Endometrial microvascular endothelial cells (primary cell): ENCODE data around the gene MCMBP. TPM values are rescaled to one million over a fixed set of nuclear protein-coding genes. Genes with fewer than 3 reads are reported as not detected.
"Not testable (repeated sequence)": the region's sequence is repeated elsewhere in the genome, so short reads cannot be mapped to it uniquely, and the experiment has no call there.

ENCODE experiments used
- in situ Hi-C: cut with HindIII; loops from 2 replicates; pipeline ENCODE4 v1.10.0; 2017; ENCODE audit warnings: low sequenced_read_pairs, low pct_unique_long_range_greater_than_20kb; ENCODE audit errors: inconsistent ontology term
- total RNA-seq: library from RNA; depleted of rRNA; stranded (reverse); fragments of >200 nt; gene quantifications from one replicate; pipeline ENCODE4 v1.2.3, GENCODE V29; 2015; ENCODE audit errors: inconsistent ontology term

Gene MCMBP, protein sequence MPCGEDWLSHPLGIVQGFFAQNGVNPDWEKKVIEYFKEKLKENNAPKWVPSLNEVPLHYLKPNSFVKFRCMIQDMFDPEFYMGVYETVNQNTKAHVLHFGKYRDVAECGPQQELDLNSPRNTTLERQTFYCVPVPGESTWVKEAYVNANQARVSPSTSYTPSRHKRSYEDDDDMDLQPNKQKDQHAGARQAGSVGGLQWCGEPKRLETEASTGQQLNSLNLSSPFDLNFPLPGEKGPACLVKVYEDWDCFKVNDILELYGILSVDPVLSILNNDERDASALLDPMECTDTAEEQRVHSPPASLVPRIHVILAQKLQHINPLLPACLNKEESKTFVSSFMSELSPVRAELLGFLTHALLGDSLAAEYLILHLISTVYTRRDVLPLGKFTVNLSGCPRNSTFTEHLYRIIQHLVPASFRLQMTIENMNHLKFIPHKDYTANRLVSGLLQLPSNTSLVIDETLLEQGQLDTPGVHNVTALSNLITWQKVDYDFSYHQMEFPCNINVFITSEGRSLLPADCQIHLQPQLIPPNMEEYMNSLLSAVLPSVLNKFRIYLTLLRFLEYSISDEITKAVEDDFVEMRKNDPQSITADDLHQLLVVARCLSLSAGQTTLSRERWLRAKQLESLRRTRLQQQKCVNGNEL
- 77.7 TPM for total RNA-seq

DNA sequence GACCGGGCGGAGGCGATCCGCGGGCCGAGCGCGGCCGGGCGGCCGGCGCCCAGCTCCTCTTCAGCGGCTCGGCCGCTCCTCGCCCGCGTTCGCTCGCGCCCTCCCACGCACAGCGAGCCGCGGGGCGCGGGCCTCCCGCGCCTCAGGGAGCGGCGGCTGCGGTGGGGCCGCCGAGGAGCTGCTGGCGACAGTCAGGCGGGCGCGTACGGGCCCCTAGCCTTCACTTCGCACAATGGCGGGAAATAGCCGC lies at the start of gene MCMBP:
Gene MCMBP, minus strand, starts transcription at position 234 of the 250 bp plus-strand sequence. CDS start 259 bp downstream, outside the sequence.
- in situ Hi-C loops = no loop called here

DNA sequence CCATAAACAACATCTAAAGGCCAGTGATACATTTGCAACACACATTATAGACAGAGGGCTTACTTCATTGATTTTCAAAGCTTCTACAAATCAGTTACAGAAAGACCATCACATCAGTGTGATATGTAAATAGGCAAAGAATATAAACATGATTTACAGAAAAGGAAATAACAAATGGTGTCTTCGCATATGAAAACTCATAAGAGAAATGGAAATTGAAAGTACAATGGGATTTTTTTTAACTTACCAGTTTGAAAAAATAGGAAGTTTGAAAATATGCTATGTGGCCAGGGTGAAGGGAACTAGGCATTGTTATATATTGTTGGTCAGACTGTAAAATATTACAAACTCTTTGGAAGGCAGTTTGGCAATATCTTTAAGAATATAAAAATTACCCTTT lies 47.2 kb upstream of the MCMBP start:
- in situ Hi-C loops = no loop called here

DNA sequence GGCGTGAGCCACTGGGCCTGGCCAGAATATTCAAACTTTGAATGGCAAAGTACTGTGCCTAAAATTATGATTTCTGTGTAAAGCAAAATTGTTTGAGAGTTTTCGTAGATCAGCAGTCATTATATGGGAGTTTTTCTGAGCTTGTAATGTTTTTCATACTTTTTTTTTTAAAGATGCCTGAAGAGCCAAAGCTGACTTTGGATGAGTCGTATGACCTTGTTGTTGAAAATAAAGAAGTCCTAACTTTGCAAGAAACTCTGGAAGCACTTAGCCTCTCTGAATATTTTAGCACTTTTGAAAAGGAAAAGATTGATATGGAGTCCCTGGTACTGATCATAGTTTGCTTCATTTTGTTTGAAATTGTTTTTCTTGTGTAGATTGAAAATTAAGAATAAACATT lies 46.6 kb upstream of the MCMBP start:
- in situ Hi-C loops = no loop called here

DNA sequence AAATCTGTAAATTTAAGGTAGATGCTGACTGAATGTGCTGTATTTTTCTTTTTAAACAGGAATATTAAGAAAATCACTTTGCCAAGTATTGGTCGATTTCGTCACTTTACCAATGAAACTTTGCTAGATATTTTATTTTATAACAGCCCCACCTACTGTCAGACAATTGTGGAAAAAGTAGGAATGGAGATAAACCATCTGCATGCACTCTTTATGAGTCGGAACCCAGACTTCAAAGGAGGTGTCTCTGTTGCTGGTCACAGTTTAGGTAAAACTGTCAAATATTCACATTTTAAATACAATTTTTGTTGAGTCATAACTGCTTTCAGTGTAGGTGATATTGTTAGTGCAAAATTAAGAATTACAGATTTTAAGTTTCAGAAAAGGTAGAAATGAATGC lies 45.1 kb upstream of the MCMBP start:
- in situ Hi-C loops = no loop called here

DNA sequence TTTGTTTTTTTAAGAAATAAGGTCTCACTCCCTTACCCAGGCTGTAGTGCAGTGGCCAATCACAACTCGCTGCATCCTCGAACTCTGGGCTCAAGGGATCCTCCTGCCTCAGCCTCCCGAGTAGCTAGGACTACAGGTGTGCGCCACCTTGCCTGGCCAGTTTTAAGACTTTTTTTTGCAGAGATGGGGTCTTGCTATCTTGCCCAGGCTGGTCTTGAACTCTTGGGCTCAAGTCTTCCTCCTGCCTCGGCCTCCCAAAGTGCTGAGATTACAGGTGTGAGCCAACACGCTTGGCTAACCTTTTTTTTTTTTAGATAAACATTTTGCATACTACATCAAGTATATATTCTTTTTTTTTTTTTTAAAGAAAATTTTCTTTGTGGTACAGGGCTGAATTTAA lies 38.0 kb upstream of the MCMBP start:
- in situ Hi-C loops = no loop called here

DNA sequence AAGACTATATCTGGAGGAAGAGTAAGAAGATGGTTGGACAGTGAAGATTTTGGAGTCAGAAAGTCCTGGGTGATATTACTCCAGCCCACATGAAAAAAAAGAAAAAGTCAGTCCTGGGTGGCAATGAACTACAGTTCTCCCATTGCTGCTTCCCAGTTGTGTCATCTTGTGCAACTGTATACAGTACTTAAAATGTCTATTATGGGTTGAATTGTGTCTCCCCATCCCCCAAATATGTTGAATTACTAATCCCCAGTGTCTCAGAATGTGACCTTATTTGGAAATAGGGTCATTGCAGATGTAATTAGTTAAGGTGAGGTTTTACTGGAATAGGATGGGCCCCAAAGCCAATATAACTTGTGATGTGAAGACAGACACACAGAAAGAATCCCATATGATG lies 35.5 kb upstream of the MCMBP start:
- in situ Hi-C loops = no loop called here

DNA sequence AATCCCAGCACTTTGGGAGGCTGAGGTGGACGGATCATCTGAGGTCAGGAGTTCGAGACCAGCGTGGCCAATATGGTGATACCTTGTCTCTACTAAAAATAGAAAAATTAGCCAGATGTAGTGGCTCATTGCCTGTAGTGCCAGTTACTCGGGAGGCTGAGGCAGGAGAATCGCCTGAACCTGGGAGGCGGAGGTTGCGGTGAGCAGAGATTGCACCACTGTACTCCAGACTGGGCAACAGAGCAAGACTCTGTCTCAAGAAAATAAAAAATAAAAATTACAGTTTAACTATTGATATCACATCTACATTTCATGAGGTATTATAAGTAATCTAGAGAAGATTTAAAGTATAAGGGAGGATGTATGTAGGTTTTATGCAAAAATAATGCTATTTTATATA lies 35.1 kb upstream of the MCMBP start:
- in situ Hi-C loops = not testable (repeated sequence)

DNA sequence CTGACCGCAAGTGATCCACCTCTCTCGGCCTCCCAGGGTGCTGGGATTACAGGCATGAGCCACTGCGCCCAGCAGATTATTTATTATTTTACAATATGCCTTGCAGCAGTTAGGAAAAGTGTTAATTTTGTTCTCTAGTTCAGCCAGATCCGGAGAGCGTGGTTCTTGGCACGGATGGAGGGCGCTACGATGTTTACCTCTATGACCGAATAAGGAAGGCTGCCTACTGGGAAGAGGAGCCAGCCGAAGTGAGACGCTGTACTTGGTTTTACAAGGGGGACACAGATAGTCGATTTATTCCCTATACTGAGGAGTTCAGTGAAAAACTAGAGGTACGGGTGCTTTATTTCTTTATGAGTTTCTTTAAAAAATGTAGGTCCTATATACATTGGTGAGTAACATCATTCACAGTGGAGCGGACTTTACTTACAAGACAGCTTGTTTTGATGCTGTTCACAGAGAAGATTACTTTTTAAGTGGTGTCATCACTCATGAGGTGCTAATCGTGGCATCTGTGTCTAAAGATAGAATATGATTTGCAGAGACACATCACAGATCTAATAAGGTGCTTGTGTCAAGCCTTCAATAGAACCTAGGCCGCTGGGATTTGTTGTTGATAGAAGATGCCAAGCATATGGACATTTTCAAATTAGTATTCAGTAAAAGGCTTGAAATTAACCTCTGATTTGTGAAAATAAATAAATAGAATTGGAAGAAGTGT lies 31.5 kb upstream of the MCMBP start:
- in situ Hi-C loops = no loop called here

DNA sequence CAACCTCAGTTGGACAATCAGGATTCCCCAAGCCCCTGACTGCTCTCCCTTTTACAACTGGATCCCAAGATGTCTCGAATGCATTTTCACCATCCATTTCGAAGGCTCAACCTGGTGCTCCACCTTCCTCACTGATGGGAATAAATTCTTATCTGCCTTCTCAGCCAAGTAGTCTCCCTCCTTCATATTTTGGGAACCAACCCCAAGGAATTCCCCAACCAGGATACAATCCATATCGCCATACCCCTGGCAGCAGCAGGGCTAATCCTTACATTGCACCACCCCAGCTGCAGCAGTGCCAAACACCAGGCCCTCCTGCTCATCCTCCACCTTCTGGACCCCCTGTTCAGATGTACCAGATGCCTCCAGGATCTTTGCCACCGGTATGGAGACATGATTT lies 25.9 kb upstream of the MCMBP start:
- in situ Hi-C loops = no loop called here

DNA sequence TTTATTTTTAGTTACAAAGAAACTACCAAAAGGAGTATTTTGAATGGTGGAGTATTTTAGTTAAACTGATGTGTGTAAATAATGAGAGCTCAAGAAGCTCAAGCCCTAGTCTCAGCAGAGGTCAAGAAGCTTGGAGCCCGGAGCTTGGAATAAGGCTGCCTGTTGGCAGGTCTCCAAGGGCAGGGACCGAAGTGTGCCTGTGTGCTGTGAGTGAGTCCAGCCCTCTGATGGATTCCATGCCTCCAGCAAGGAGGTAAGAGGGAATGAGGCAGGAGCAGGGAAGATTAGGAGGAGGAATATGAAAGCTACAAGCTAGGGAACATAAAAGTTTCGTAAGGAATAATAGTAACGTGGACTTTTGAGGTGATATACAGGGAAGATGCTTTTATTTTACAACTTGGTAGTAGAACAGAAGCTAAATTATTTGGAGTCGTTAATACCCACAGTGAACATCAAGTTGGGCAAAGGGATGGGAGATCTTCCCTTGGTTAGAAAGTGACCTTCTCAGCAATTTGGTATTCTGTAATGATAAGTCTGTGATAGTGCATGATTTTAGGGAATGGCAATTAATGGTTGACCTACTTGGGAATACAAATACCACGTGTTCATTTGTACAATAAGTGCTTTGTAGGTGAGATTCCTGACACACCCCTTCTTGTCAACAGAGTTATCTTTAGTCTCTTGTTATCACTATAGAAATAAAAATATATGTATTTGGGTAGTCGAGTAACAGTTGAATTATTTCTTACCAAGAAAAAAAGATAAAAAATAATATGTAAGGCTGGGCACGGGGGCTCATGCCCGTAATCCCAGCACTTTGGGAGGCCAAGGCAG lies 24.5 kb upstream of the MCMBP start:
- in situ Hi-C loops = no loop called here

DNA sequence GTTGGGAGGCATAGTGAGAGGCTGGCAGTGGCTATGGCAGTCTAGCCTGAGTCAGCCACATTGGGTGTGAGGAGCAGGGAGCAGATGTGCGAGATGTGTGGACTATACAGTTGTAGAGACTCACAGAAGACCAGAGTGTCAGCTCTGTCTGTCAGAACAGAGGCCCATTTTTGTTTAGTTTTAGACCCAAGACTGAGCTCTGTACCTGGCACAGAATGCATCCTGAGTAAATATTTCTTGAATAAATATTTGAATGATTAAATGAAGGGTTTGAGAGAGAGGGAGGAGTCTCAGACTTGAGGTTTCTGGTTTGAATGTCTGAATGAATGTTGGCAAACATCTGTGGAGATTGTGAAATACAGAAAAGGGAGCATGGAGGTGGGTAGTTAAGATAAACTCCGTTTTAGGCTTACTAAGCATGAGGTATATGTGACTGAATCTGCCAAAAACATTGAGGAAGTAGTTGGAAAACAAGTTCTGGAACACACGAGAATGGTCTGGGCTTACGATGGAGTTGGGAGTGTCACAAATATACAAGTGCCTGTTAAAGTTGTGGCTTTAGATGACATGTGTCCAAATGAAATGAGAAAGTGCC lies 23.5 kb upstream of the MCMBP start:
- in situ Hi-C loops = no loop called here

DNA sequence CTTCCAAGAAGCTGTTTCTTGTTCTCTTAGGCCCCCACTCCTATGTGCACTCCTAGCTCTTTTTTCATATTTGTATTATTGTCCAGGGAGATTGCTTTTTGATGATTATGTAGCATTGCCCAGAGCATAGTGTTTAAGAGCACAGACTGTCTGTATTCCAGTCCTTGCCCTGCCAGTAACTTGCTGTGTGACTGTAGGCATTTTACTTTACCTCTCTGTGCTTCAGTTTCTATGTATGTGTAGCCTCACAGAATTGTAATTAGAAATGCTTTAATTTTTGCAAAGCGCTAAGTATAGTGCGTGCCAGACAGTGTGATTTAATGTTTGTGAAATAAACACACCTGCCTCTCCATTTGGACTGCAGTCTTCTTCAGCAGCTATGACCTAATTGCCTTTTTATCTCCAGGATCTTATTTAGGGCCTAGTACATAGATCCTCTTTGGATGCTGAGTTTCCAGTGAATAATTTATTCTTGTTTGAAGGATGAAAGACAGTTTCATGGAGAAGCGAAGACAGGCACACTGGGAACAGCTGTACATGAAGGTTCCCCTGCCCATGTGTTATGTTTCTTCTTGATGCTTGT lies 21.3 kb upstream of the MCMBP start:
- in situ Hi-C loops = no loop called here

DNA sequence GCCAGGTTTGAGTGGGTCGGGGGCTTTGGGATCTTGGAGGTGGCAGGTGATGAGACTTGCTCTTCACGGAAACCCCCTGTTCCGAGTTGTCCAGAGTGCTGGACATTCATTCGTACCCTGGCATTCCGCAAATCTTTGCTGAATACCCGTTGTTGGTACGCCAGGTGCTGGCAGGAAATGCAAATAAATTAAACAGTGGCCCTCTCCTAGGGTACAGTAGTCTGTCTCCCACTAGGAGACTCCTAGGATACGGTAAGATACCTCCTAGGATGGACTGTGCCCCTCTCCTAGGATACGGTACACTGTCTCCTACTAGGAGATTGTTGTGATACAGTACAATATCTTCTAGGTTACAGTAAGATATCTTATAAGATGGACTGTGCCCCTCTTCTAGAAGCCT lies 20.4 kb upstream of the MCMBP start:
- in situ Hi-C loops = no loop called here

DNA sequence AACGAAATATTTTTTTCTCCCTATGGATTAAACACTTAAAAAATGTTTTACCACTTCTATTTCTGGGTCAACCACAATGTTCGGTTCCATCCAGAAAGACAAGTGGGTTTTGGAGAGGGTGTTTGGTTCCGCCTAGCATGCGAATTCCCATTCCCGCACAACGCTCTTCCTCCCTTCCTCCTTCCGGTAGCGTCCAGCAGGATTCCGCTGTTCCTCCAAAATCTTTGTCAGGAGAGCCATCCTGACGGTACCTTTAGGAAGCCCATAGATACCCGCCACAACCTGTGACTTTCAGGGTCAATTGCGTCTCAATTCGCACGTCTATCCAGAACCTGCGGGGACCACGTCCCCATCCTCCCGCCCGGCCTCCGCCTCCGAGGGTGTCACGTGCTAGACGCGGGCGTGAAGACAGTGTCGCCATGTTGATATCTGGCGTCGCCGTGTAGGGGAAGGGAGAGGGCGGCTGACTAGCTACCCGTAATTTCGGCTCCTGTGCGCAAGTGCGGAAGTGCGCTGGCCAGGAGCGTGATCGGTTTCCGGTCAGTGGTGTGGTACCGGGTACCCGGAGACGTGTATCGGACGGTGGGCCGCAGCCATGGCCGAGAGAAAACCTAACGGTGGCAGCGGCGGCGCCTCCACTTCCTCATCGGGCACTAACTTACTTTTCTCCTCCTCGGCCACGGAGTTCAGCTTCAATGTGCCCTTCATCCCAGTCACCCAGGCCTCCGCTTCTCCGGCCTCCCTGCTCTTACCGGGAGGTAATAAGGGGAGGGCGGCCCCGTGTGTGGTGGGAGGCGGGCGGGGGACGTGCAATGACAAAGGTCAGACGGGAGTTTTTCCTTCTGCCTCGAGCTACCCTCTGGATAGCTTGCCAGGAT lies 19.8 kb upstream of the MCMBP start, which contains the start of gene SEC23IP:
Gene SEC23IP, plus strand, starts transcription at position 543 of the 878 bp plus-strand sequence. Its CDS starts 53 bp downstream, at position 596.
- in situ Hi-C loops = no loop called here

DNA sequence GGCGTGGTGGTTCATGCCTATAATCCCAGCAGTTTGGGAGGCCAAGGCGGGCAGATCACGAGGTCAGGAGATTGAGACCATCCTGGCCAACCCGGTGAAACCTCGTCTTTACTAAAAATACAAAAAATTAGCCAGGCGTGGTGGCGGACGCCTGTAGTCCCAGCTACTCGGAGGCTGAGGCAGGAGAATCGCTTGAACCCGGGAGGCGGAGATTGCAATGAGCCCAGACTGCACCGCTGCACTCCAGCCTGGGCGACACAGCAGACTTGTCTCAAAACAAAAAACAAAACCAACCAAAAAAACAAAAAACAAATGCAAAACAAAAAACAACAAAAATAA lies 19.2 kb upstream of the MCMBP start:
- in situ Hi-C loops = not testable (repeated sequence)

DNA sequence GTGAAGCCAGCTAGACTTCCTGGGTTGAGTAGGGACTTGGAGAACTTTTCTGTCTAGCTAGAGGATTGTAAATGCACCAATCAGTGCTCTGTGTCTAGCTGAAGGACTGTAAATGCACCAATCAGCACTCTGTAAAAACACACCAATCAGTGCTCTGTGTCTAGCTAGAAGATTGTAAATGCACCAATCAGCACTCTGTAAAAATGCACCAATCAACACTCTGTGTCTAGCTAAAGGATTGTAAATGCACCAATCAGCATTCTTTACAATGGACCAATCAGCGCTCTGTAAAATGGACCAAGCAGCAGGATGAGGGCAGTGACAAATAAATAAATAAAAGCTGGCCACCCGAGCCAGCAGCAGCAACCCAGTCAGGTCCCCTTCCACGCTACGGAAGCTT lies 17.7 kb upstream of the MCMBP start:
- in situ Hi-C loops = not testable (repeated sequence)

DNA sequence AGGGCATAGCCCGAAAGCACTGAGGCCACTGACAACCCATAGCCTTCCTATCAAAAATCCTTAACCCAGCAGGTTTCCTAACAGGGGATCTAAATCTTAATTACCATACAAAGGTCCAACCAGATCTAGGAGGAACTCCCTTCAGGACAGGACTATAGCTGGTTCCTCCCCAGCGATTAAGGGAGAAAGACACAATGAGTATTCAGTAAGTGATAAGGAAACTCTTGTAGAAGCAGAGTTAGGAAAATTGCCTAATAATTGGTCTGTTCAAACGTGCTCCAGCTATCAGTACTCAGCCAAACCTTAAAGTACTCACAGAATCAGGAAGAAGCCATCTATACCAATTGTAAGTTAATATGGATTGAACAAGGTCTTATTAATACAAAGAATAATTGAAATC lies 16.6 kb upstream of the MCMBP start:
- in situ Hi-C loops = not testable (repeated sequence)

DNA sequence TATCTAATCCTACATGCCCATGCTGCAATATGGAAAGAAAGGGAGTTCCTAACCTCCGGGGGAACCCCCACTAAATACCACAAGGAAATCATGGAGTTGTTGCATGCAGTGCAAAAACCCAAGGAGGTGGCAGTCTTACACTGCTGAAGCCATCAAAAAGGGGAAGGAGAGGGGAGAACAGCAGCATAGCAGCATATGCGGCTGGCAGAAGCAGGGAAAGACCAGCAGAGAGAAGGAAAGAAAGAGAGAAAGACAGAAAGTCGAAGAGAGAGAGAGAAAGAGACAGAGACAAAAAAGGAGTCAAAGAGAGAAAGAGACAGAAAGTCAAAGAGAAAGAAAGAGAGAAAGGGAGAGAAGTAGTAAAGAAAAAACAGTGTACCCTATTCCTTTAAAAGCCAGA lies 16.1 kb upstream of the MCMBP start:
- in situ Hi-C loops = not testable (repeated sequence)
